H1 (cell line): ENCODE results near the gene FOSL1. TPM values are rescaled to one million over a fixed set of nuclear protein-coding genes. Genes with fewer than 3 reads are reported as not detected.

Experiments
- BCL11A ChIP-seq, 2 experiments: IDR thresholded peaks; one replicate each; pipeline ENCODE4 v1.6.1; 2011; ENCODE audit warnings: low read depth in 2 of 2, low read length in 2 of 2, mild to moderate bottlenecking in 2 of 2
- CBX8 ChIP-seq: fragments of 300-800, 300-1000 bp; sonication (generic); IDR thresholded peaks from 2 replicates; pipeline ENCODE4 v1.7.1; 2016; ENCODE audit warnings: low read depth, low read length, borderline replicate concordance
- CTBP2 ChIP-seq: IDR thresholded peaks from 2 replicates; pipeline ENCODE4 v1.7.0; 2011; ENCODE audit warnings: borderline replicate concordance, mild to moderate bottlenecking, moderate library complexity, mixed read lengths, low read length; ENCODE audit not compliant: insufficient read depth, insufficient read length
- GTF2F1 ChIP-seq: IDR thresholded peaks from 2 replicates; pipeline ENCODE4 v1.6.1; 2012; ENCODE audit warnings: low read depth, low read length, improper control_type of control experiment, borderline replicate concordance
- JUND ChIP-seq: IDR thresholded peaks from 2 replicates; pipeline ENCODE4 v1.6.1; 2011; ENCODE audit warnings: mild to moderate bottlenecking, improper control_type of control experiment, low read length
- MAFK ChIP-seq: IDR thresholded peaks from 2 replicates; pipeline ENCODE4 v1.6.1; 2012; ENCODE audit warnings: low read depth, mild to moderate bottlenecking, improper control_type of control experiment, low read length
- RFX5 ChIP-seq: IDR thresholded peaks from 2 replicates; pipeline ENCODE4 v1.6.1; 2011; ENCODE audit warnings: low read depth, low read length, improper control_type of control experiment, borderline replicate concordance
- SP1 ChIP-seq: IDR thresholded peaks from 2 replicates; pipeline ENCODE4 v1.6.1; 2011; ENCODE audit warnings: low read depth, low read length
- SP4 ChIP-seq: IDR thresholded peaks from 2 replicates; pipeline ENCODE4 v1.6.1; 2012; ENCODE audit warnings: low read length, inconsistent platforms
- polyA plus RNA-seq, 7 experiments: library from polyadenylated mRNA; depleted of rRNA in 3 of 7; stranded (reverse) in 5 of 7; unstranded in 2 of 7; fragments of >200 nt in 5 of 7; fragments of 200-250 nt in 2 of 7; gene quantifications; 1 replicate in 5 of 7; 2 replicates in 1 of 7; 4 replicates in 1 of 7; pipeline versions ENCODE4 v1.2.1 to v1.2.3, GENCODE V29; 2011 to 2013; ENCODE audit warnings: missing spikeins in 2 of 7, mixed read lengths in 2 of 7
- total RNA-seq: library from RNA; stranded (reverse); fragmentation: NEBNext Ultra II Directional; extraction: Animal tissue kit (Norgen Biotek cat#: 25700); gene quantifications from 2 replicates; pipeline ENCODE4 v1.2.1, GENCODE V29; 2021

The FOSL1 gene
- total and polyA plus RNA-seq, 2 of the 8 experiments (the other 6 are each of a cell fraction or from before 2014, with no cell fraction given), result 6.3 to 7.2 TPM

DNA sequence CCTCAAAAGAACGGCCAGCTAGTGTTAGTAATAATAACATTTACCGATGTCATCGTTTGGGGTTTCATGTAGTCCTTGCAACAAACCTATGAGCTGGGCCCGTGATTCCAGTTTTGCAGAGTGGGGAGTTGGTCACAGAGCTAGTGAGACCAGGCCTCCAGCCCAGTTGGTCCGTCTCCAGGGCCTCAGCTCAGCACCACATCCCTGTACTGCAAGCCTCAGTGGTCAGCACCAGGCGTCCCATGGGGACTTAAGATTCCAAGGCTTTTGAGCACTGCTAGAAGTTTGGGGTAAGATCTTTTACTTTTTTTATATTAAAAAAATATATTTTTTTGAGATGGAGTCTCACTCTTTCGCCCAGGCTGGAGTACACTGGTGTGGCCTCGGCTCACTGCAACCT is 44.0 kb upstream of the FOSL1 start (continued):
- TF ChIP-seq CBX8, result no peak
- TF ChIP-seq BCL11A (IDR thresholded peaks at IDR 0.05; ENCODE audit: low read depth in 2 of 2, low read length in 2 of 2), result no peak
- no peak for TF ChIP-seq SP1
- no peak for TF ChIP-seq JUND
- TF ChIP-seq SP4, result no peak
- no peak for TF ChIP-seq GTF2F1
- TF ChIP-seq CTBP2, result no peak
- TF ChIP-seq MAFK, result no peak
- TF ChIP-seq RFX5, result no peak
